DOHH2 (cell line): ENCODE results near the gene LRRC32.

ENCODE experiments used
- H3F3A ChIP-seq: fragments of 200-600 bp; sonication (generic), shearing (Covaris generic); 2 replicates; pipeline ENCODE4 v1.6.0; 2016; ENCODE audit warnings: antibody characterized with exemption, mild to moderate bottlenecking; ENCODE audit not compliant: control insufficient read depth, insufficient read depth
- H3K27ac ChIP-seq: fragments of 200-600 bp; sonication (generic); 2 replicates; pipeline ENCODE4 v1.5.1; 2014; ENCODE audit warnings: low read depth, mild to moderate bottlenecking, low read length, moderate library complexity
- H3K27me3 ChIP-seq: fragments of 200-600 bp; sonication (generic); 2 replicates; pipeline ENCODE4 v1.6.1; 2014; ENCODE audit warnings: mild to moderate bottlenecking, low read length, mixed read lengths; ENCODE audit not compliant: control insufficient read depth
- H3K36me3 ChIP-seq: fragments of 200-600 bp; sonication (generic); 2 replicates; pipeline ENCODE4 v1.6.1; 2014; ENCODE audit warnings: mild to moderate bottlenecking, low read length, moderate library complexity, mixed read lengths; ENCODE audit not compliant: control insufficient read depth
- H3K4me1 ChIP-seq: fragments of 200-600 bp; sonication (generic); 2 replicates; pipeline ENCODE4 v1.6.1; 2014; ENCODE audit warnings: mild to moderate bottlenecking, low read length, mixed read lengths; ENCODE audit not compliant: control insufficient read depth
- H3K4me2 ChIP-seq: fragments of 200-600 bp; sonication (generic); 2 replicates; pipeline ENCODE4 v1.6.0; 2014; ENCODE audit warnings: mild to moderate bottlenecking, low read length, moderate library complexity
- H3K4me3 ChIP-seq: fragments of 200-600 bp; sonication (generic); 2 replicates; pipeline ENCODE4 v1.5.1; 2014; ENCODE audit warnings: mild to moderate bottlenecking, low read length, mixed read lengths
- H3K79me2 ChIP-seq: fragments of 200-600 bp; sonication (generic); 2 replicates; pipeline ENCODE4 v1.6.1; 2014; ENCODE audit warnings: mild to moderate bottlenecking, low read length, mixed read lengths; ENCODE audit not compliant: control insufficient read depth
- H3K9me2 ChIP-seq: fragments of 200-600 bp; sonication (generic); replicated peaks from 2 replicates; pipeline ENCODE4 v1.6.1; 2014; ENCODE audit warnings: mild to moderate bottlenecking, low read length, mixed read lengths; ENCODE audit not compliant: control insufficient read depth
- H3K9me3 ChIP-seq: fragments of 200-600 bp; sonication (generic); 2 replicates; pipeline ENCODE4 v1.6.1; 2014; ENCODE audit warnings: antibody characterized with exemption, low read length, mixed read lengths; ENCODE audit not compliant: control insufficient read depth, insufficient read depth
- H4K20me1 ChIP-seq: fragments of 200-600 bp; sonication (generic); 2 replicates; pipeline ENCODE4 v1.6.0; 2014; ENCODE audit warnings: low read depth, mild to moderate bottlenecking, antibody characterized with exemption, low read length, moderate library complexity; ENCODE audit not compliant: control insufficient read depth, insufficient read depth
- CTCF ChIP-seq: fragments of 200-600 bp; sonication (generic); IDR thresholded peaks from one replicate; pipeline ENCODE4 v1.5.1; 2014; ENCODE audit warnings: antibody characterized with exemption, mild to moderate bottlenecking, low read depth, low read length; ENCODE audit not compliant: poor library complexity, severe bottlenecking
- EZH2phosphoT487 ChIP-seq: fragments of 200-600 bp; sonication (generic); IDR thresholded peaks from 2 replicates; pipeline ENCODE4 v1.6.1; 2017; ENCODE audit warnings: borderline replicate concordance, mild to moderate bottlenecking, antibody characterized with exemption, low read length, moderate library complexity, mixed read lengths

Gene LRRC32

GRCh38 chr11:76717816-76718215 lies 47.3 kb upstream of the LRRC32 start:
- no peaks in the 10 kb centered on the region for H3K4me1 ChIP-seq
- no peaks in the 10 kb centered on the region for H4K20me1 ChIP-seq
- H3K9me2 ChIP-seq, result no peaks in the 10 kb centered on the region
- H3K27ac ChIP-seq, result no peak overlapping the region
- H3K27me3 ChIP-seq, result peaks cover 7% of the 10 kb centered on the region; the same call in 1 of the 2 replicates
- H3K4me2 ChIP-seq, result no peak overlapping the region
- H3K4me3 ChIP-seq, result no peak overlapping the region
- no peak for TF ChIP-seq EZH2phosphoT487
- no peak for TF ChIP-seq CTCF
- no peaks in the 10 kb centered on the region for H3K79me2 ChIP-seq
- H3K9me3 ChIP-seq, result no peaks in the 10 kb centered on the region
- H3K36me3 ChIP-seq, result no peaks in the 10 kb centered on the region
- H3F3A ChIP-seq, result no peaks in the 10 kb centered on the region

GRCh38 chr11:76717369-76717768 lies 46.8 kb upstream of the LRRC32 start:
- no peak overlapping the region for H3K27ac ChIP-seq
- H3K27me3 ChIP-seq, result peaks cover 6% of the 10 kb centered on the region; the same call in 1 of the 2 replicates
- no peaks in the 10 kb centered on the region for H3K36me3 ChIP-seq
- no peaks in the 10 kb centered on the region for H4K20me1 ChIP-seq
- H3K4me2 ChIP-seq, result no peak overlapping the region
- H3F3A ChIP-seq, result no peaks in the 10 kb centered on the region
- H3K9me3 ChIP-seq, result no peaks in the 10 kb centered on the region
- no peaks in the 10 kb centered on the region for H3K4me1 ChIP-seq
- no peak overlapping the region for H3K4me3 ChIP-seq
- TF ChIP-seq EZH2phosphoT487 (no peak), CTCF (no peak)
- H3K9me2 ChIP-seq, result no peaks in the 10 kb centered on the region
- no peaks in the 10 kb centered on the region for H3K79me2 ChIP-seq

GRCh38 chr11:76716268-76716667 lies 45.7 kb upstream of the LRRC32 start:
- TF ChIP-seq CTCF (no peak), EZH2phosphoT487 (no peak)
- no peak overlapping the region for H3K4me3 ChIP-seq
- no peaks in the 10 kb centered on the region for H3K27me3 ChIP-seq
- no peaks in the 10 kb centered on the region for H3K9me2 ChIP-seq
- H3K9me3 ChIP-seq, result no peaks in the 10 kb centered on the region
- no peak overlapping the region for H3K4me2 ChIP-seq
- no peaks in the 10 kb centered on the region for H3K4me1 ChIP-seq
- H4K20me1 ChIP-seq, result no peaks in the 10 kb centered on the region
- H3F3A ChIP-seq, result no peaks in the 10 kb centered on the region
- H3K79me2 ChIP-seq, result no peaks in the 10 kb centered on the region
- H3K27ac ChIP-seq, result no peak overlapping the region
- H3K36me3 ChIP-seq, result no peaks in the 10 kb centered on the region

GRCh38 chr11:76714493-76714892 lies 43.9 kb upstream of the LRRC32 start:
- H4K20me1 ChIP-seq, result no peaks in the 10 kb centered on the region
- no peak overlapping the region for H3K4me2 ChIP-seq
- TF ChIP-seq CTCF (peak; percentile 20), EZH2phosphoT487 (no peak)
- no peak overlapping the region for H3K4me3 ChIP-seq
- H3K9me2 ChIP-seq, result no peaks in the 10 kb centered on the region
- no peaks in the 10 kb centered on the region for H3K27me3 ChIP-seq
- no peaks in the 10 kb centered on the region for H3K79me2 ChIP-seq
- no peaks in the 10 kb centered on the region for H3F3A ChIP-seq
- H3K4me1 ChIP-seq, result no peaks in the 10 kb centered on the region
- H3K9me3 ChIP-seq, result no peaks in the 10 kb centered on the region
- H3K27ac ChIP-seq, result no peak overlapping the region
- no peaks in the 10 kb centered on the region for H3K36me3 ChIP-seq
